PC-9 (cell line): ENCODE results near the gene MBTPS1. TPM values are rescaled to one million over a fixed set of nuclear protein-coding genes. Genes with fewer than 3 reads are reported as not detected.

ENCODE experiments used
- BruUV-seq: library from RNA; stranded (reverse); fragments of 400-500 nt; replicated peaks from 2 replicates; lab custom pipeline; 2021; lab: Mats Ljungman, UMichigan
- CTCF ChIA-PET: fragments of 300-600 bp; sonication (Branson Sonifier 250); formaldehyde crosslinking; loops from one replicate; lab custom pipeline; 2022; ENCODE audit warnings: antibody characterized with exemption; lab: Charles Lee
- POLR2A ChIA-PET: fragments of 300-600 bp; sonication (Branson Sonifier 250); formaldehyde crosslinking; loops from one replicate; lab custom pipeline; 2022; ENCODE audit warnings: antibody characterized with exemption; ENCODE audit not compliant: unreplicated experiment; lab: Charles Lee
- DNase-seq, 2 experiments: peaks; one replicate each; pipeline versions ENCODE4 v3.0.0 to v3.0.0-alpha.2; 2015 to 2022; ENCODE audit warnings: mixed read lengths in 1 of 2
- H2AFZ ChIP-seq: fragments of 200-600 bp; sonication (generic); 2 replicates; pipeline ENCODE4 v1.8.1; 2017; ENCODE audit warnings: antibody characterized with exemption
- H3F3A ChIP-seq: fragments of 200-600 bp; sonication (generic); 2 replicates; pipeline ENCODE4 v1.8.1; 2017; ENCODE audit warnings: antibody characterized with exemption, mild to moderate bottlenecking, low read depth; ENCODE audit not compliant: insufficient read depth
- H3K27ac ChIP-seq: fragments of 200-600 bp; sonication (generic); 2 replicates; pipeline ENCODE4 v1.6.1; 2016; ENCODE audit warnings: mixed run types
- H3K27me3 ChIP-seq: fragments of 200-600 bp; sonication (generic); 2 replicates; pipeline ENCODE4 v1.6.1; 2016; ENCODE audit warnings: low read depth, mixed run types; ENCODE audit not compliant: insufficient read depth
- H3K36me3 ChIP-seq: fragments of 200-600 bp; sonication (generic); 2 replicates; pipeline ENCODE4 v1.6.1; 2016; ENCODE audit warnings: low read depth, mixed run types
- H3K4me1 ChIP-seq: fragments of 200-600 bp; sonication (generic); replicated peaks from 2 replicates; pipeline ENCODE4 v1.6.1; 2016; ENCODE audit warnings: mixed run types; ENCODE audit not compliant: insufficient read depth
- H3K4me2 ChIP-seq: fragments of 200-600 bp; sonication (generic); 2 replicates; pipeline ENCODE4 v1.6.1; 2017; ENCODE audit warnings: mixed run types
- H3K4me3 ChIP-seq: fragments of 200-600 bp; sonication (generic); 2 replicates; pipeline ENCODE4 v1.6.1; 2016; ENCODE audit warnings: mixed run types
- H3K79me2 ChIP-seq: fragments of 200-600 bp; sonication (generic); 2 replicates; pipeline ENCODE4 v1.6.1; 2017; ENCODE audit warnings: low read depth, mixed run types
- H3K9me2 ChIP-seq: fragments of 200-600 bp; sonication (generic); 2 replicates; pipeline ENCODE4 v1.8.1; 2017; ENCODE audit warnings: mild to moderate bottlenecking; ENCODE audit not compliant: insufficient read depth
- H3K9me3 ChIP-seq: fragments of 200-600 bp; sonication (generic); 2 replicates; pipeline ENCODE4 v1.8.1; 2016; ENCODE audit warnings: low read depth; ENCODE audit not compliant: insufficient read depth
- H4K20me1 ChIP-seq: fragments of 200-600 bp; sonication (generic); 2 replicates; pipeline ENCODE4 v1.8.1; 2017; ENCODE audit not compliant: insufficient read depth
- CTCF ChIP-seq: fragments of 200-600 bp; sonication (generic); conservative IDR thresholded peaks from 2 replicates; pipeline ENCODE4 v1.6.1; 2017; ENCODE audit warnings: mixed run types, antibody characterized with exemption, mild to moderate bottlenecking, moderate library complexity
- EZH2 ChIP-seq: fragments of 200-600 bp; sonication (generic); IDR thresholded peaks from 2 replicates; pipeline ENCODE4 v1.8.0; 2017; ENCODE audit warnings: antibody characterized with exemption, low read depth
- intact Hi-C: fragments of 100-400 bp; cut with micrococcal nuclease; formaldehyde crosslinking; loops from one replicate; pipeline ENCODE4 v1.10.0; 2022; ENCODE audit not compliant: unreplicated experiment
- total RNA-seq: library from RNA; stranded (reverse); gene quantifications from 2 replicates; pipeline ENCODE4 v1.2.3, GENCODE V29; 2021

Gene MBTPS1
- total RNA-seq, 1 experiment from 2014 or later = 96.0 TPM

DNA sequence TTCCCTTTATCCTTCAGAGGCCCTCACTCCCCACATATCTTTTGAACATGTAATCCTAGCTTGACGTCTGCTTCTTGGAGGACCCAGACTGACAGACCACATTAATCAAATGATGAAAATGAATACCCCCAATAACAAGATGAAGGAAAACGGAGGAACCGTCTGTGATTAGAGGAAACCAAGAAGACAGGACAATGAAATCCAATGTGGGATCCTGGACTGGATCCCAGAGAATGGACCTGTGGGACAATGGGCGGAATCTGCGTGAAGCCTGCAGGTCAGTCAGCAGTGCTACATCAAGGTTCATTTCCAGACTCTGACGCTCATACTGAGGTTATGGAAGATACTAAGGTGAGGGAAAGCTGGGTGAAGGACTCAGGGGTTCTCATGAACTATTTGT lies 35.9 kb downstream of the MBTPS1 start:
- Histone ChIP-seq H2AFZ (no peak overlapping the region), H3K9me3 (no peaks in the 10 kb centered on the region), H3K27ac (no peak overlapping the region), H3K27me3 (no peaks in the 10 kb centered on the region), H4K20me1 (peaks cover 11% of the 10 kb centered on the region), H3K36me3 (peaks cover 5% of the 10 kb centered on the region), H3K4me2 (no peak overlapping the region), H3K4me1 (no peaks in the 10 kb centered on the region), H3K9me2 (no peaks in the 10 kb centered on the region), H3K79me2 (no peaks in the 10 kb centered on the region), H3K4me3 (no peak overlapping the region), H3F3A (no peaks in the 10 kb centered on the region)
- ChIA-PET POLR2A (no interaction called here), CTCF (no interaction called here)
- BruUV-seq = no TSS peak
- DNase-seq = no peak
- TF ChIP-seq EZH2 (no peak), CTCF (no peak)
- intact Hi-C loops = no loop called here

- H3K4me1 ChIP-seq = no peaks in the 10 kb centered on the region
- H2AFZ ChIP-seq = no peak overlapping the region
- no peaks in the 10 kb centered on the region for H3K9me3 ChIP-seq
- H3K27ac ChIP-seq = no peak overlapping the region
- DNase-seq = no peak
- H3F3A ChIP-seq = no peaks in the 10 kb centered on the region
- CTCF ChIA-PET = no interaction called here
- BruUV-seq = no TSS peak
- no peaks in the 10 kb centered on the region for H3K79me2 ChIP-seq
- H3K9me2 ChIP-seq = no peaks in the 10 kb centered on the region
- H3K27me3 ChIP-seq = no peaks in the 10 kb centered on the region
- POLR2A ChIA-PET = no interaction called here
- intact Hi-C loops = no loop called here
- H3K4me2 ChIP-seq = no peak overlapping the region
- peaks cover 11% of the 10 kb centered on the region for H4K20me1 ChIP-seq
- no peak for TF ChIP-seq EZH2
- TF ChIP-seq CTCF = no peak
- H3K36me3 ChIP-seq = peaks cover 9% of the 10 kb centered on the region
- no peak overlapping the region for H3K4me3 ChIP-seq
These were observed 36.4 kb downstream of the MBTPS1 start for GRCh38 chr16:84080378-84080777.

DNA sequence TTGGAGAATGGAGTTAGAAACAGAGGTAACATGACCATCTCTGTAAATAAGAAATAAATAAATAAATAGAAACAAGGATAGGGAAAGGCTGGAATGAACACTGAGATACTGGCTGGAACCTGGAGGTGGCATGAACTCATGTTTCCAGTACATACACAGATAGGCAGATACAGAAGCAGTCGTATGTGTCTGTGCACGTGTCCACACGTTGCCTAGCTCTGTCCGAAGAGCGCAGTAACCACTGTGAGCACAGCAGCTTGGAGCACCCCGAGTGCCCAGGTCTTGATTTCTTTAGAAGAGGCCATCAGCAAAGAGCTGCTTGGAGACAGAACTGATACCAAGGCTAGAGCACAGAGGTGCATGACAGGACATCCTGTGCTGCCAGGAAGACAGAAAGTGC lies 37.1 kb downstream of the MBTPS1 start:
- CTCF ChIA-PET = no interaction called here
- Histone ChIP-seq H3K27ac (no peak overlapping the region), H3K4me1 (no peaks in the 10 kb centered on the region), H3K9me2 (no peaks in the 10 kb centered on the region), H3K36me3 (peaks cover 10% of the 10 kb centered on the region), H3K4me3 (no peak overlapping the region), H3K9me3 (no peaks in the 10 kb centered on the region), H3K79me2 (no peaks in the 10 kb centered on the region), H3K4me2 (no peak overlapping the region), H3F3A (no peaks in the 10 kb centered on the region), H3K27me3 (no peaks in the 10 kb centered on the region), H2AFZ (no peak overlapping the region), H4K20me1 (peaks cover 8% of the 10 kb centered on the region)
- POLR2A ChIA-PET = no interaction called here
- intact Hi-C loops = no loop called here
- BruUV-seq = no TSS peak
- TF ChIP-seq CTCF = no peak
- no peak for TF ChIP-seq EZH2
- DNase-seq = no peak
